ENCODE results near the gene TEX101.

TEX101 gene

GRCh38 chr19:43447655-43448054 is 33.0 kb downstream of the TEX101 start:
- no peak for DNase-seq (ENCODE audit: low read depth)

- DNase-seq (ENCODE audit: low read depth), result no peak
These were observed 35.9 kb downstream of the TEX101 start for GRCh38 chr19:43450545-43450997.

GRCh38 chr19:43452582-43452981 is 37.9 kb downstream of the TEX101 start:
- no peak for DNase-seq (ENCODE audit: low read depth)

GRCh38 chr19:43454031-43454430 is 39.3 kb downstream of the TEX101 start:
- no peak for DNase-seq (ENCODE audit: low read depth)

GRCh38 chr19:43455321-43456113 is 40.8 kb downstream of the TEX101 start:
- DNase-seq (ENCODE audit: low read depth), result no peak

GRCh38 chr19:43457809-43458208 is 43.1 kb downstream of the TEX101 start:
- no peak for DNase-seq (ENCODE audit: low read depth)

- no peak for DNase-seq (ENCODE audit: low read depth)
These were observed 45.8 kb downstream of the TEX101 start for GRCh38 chr19:43460362-43461016.

GRCh38 chr19:43461303-43461702 is 46.6 kb downstream of the TEX101 start:
- no peak for DNase-seq (ENCODE audit: low read depth)

GRCh38 chr19:43462383-43462782 is 47.7 kb downstream of the TEX101 start:
- DNase-seq (ENCODE audit: low read depth), result no peak

GRCh38 chr19:43462785-43463380 is 48.2 kb downstream of the TEX101 start:
- no peak for DNase-seq (ENCODE audit: low read depth)

- peak; percentile 99 for DNase-seq (ENCODE audit: low read depth)
These were observed 48.9 kb downstream of the TEX101 start for GRCh38 chr19:43463381-43464133.

- peak; percentile 71 for DNase-seq (ENCODE audit: low read depth)
These were observed 49.6 kb downstream of the TEX101 start for GRCh38 chr19:43464134-43464775.

GRCh38 chr19:43465468-43466120 is 50.9 kb downstream of the TEX101 start, which contains the start of gene LYPD3:
Gene LYPD3, minus strand, starts transcription at chr19:43465608. Its CDS starts 37 bp downstream, at chr19:43465571.
- DNase-seq (ENCODE audit: low read depth), result no peak

GRCh38 chr19:43466793-43467192 is 52.1 kb downstream of the TEX101 start:
- no peak for DNase-seq (ENCODE audit: low read depth)

- DNase-seq (ENCODE audit: low read depth), result no peak
These were observed 52.6 kb downstream of the TEX101 start for GRCh38 chr19:43467276-43467675.

GRCh38 chr19:43467730-43468129 is 53.0 kb downstream of the TEX101 start:
- DNase-seq (ENCODE audit: low read depth), result no peak

All from activated T-cell treated with anti-CD3 and anti-CD28 coated beads for 1 hour (primary cell).